ENCODE data around the gene LIPC. TPM values are rescaled to one million over a fixed set of nuclear protein-coding genes. Genes with fewer than 3 reads are reported as not detected.

The LIPC gene
- total RNA-seq, 1 experiment from 2014 or later, result not detected

DNA sequence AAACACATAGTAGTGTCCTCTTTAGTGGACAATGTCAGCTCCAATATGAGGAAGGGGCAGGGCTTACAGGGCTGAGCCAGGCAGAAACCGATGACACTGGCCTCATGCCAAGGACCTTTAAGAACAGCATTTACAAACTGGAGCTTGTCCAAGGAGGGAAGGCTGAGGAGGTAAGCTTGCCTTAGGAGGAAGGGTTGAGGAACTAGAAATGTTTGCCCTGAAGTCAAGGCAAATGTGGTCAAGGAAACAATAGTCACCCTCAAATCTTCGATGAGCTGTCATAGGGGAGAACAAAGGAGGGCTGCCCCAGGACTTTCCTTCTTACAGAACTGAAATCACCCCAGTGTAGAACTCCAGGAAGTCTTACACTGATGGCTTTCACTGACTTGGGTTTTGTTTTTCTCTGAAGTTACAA is 136.4 kb downstream of the LIPC start:
- H3K4me1 ChIP-seq (ENCODE audit: control insufficient read depth in 1 of 2, insufficient read depth in 2 of 2, low read length in 2 of 2), result no peaks in the 10 kb centered on the region
- H3K9ac ChIP-seq (ENCODE audit: low read length), result no peak overlapping the region
- ATAC-seq (no peak), DNase-seq (ENCODE audit: low read depth, low spot score) (no peak)
- TF ChIP-seq RAD21 (IDR thresholded peaks at IDR 0.05; ENCODE audit: low read depth), result no peak
- TF ChIP-seq YY1 (IDR thresholded peaks at IDR 0.05; ENCODE audit: extremely low read depth, insufficient replicate concordance, low read depth, low read length), result no peak
- no peak for TF ChIP-seq CEBPB (IDR thresholded peaks at IDR 0.05; ENCODE audit: low read depth)
- TF ChIP-seq, protein P1, sequence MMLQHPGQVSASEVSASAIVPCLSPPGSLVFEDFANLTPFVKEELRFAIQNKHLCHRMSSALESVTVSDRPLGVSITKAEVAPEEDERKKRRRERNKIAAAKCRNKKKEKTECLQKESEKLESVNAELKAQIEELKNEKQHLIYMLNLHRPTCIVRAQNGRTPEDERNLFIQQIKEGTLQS (IDR thresholded peaks at IDR 0.05), result no peak
- TF ChIP-seq SIN3A (IDR thresholded peaks at IDR 0.05; ENCODE audit: low read depth), result no peak
- TF ChIP-seq SRF (IDR thresholded peaks at IDR 0.05; ENCODE audit: low read depth), result no peak
- TF ChIP-seq EZH2 (IDR thresholded peaks at IDR 0.05), result no peak
- no peak for TF ChIP-seq POLR2A (IDR thresholded peaks at IDR 0.05; ENCODE audit: borderline replicate concordance, extremely low read depth, insufficient read depth, insufficient read length)
- TF ChIP-seq TCF7L2 (IDR thresholded peaks at IDR 0.05; ENCODE audit: borderline replicate concordance, extremely low read depth, insufficient read depth, insufficient read length), result no peak
- TF ChIP-seq, protein P2, sequence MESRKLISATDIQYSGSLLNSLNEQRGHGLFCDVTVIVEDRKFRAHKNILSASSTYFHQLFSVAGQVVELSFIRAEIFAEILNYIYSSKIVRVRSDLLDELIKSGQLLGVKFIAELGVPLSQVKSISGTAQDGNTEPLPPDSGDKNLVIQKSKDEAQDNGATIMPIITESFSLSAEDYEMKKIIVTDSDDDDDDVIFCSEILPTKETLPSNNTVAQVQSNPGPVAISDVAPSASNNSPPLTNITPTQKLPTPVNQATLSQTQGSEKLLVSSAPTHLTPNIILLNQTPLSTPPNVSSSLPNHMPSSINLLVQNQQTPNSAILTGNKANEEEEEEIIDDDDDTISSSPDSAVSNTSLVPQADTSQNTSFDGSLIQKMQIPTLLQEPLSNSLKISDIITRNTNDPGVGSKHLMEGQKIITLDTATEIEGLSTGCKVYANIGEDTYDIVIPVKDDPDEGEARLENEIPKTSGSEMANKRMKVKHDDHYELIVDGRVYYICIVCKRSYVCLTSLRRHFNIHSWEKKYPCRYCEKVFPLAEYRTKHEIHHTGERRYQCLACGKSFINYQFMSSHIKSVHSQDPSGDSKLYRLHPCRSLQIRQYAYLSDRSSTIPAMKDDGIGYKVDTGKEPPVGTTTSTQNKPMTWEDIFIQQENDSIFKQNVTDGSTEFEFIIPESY (IDR thresholded peaks at IDR 0.05; ENCODE audit: extremely low read depth, insufficient replicate concordance, low read length), result no peak
- no peak for TF ChIP-seq CBX3 (IDR thresholded peaks at IDR 0.05; ENCODE audit: low read depth)
- TF ChIP-seq, protein P3, sequence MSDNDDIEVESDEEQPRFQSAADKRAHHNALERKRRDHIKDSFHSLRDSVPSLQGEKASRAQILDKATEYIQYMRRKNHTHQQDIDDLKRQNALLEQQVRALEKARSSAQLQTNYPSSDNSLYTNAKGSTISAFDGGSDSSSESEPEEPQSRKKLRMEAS (IDR thresholded peaks at IDR 0.05), result no peak
- TF ChIP-seq JUND (IDR thresholded peaks at IDR 0.05), result no peak
- TF ChIP-seq, protein P4, sequence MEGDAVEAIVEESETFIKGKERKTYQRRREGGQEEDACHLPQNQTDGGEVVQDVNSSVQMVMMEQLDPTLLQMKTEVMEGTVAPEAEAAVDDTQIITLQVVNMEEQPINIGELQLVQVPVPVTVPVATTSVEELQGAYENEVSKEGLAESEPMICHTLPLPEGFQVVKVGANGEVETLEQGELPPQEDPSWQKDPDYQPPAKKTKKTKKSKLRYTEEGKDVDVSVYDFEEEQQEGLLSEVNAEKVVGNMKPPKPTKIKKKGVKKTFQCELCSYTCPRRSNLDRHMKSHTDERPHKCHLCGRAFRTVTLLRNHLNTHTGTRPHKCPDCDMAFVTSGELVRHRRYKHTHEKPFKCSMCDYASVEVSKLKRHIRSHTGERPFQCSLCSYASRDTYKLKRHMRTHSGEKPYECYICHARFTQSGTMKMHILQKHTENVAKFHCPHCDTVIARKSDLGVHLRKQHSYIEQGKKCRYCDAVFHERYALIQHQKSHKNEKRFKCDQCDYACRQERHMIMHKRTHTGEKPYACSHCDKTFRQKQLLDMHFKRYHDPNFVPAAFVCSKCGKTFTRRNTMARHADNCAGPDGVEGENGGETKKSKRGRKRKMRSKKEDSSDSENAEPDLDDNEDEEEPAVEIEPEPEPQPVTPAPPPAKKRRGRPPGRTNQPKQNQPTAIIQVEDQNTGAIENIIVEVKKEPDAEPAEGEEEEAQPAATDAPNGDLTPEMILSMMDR (IDR thresholded peaks at IDR 0.05 in 2 of 3, conservative IDR thresholded peaks at IDR 0.05 in 1 of 3; ENCODE audit: borderline replicate concordance in 1 of 3, insufficient read depth in 1 of 3, low read depth in 2 of 3, low read length in 2 of 3), result no peak
- no peak for TF ChIP-seq ZNF274 (IDR thresholded peaks at IDR 0.05; ENCODE audit: low read depth, low read length)
- no peak for TF ChIP-seq EGR1 (IDR thresholded peaks at IDR 0.05; ENCODE audit: low read depth)
- TF ChIP-seq POLR2AphosphoS5 (IDR thresholded peaks at IDR 0.05; ENCODE audit: low read depth, low read length), result no peak
- TF ChIP-seq EZH2phosphoT487 (IDR thresholded peaks at IDR 0.05; ENCODE audit: borderline replicate concordance), result no peak
- no peak for TF ChIP-seq ZFX (IDR thresholded peaks at IDR 0.05)
- no peak for TF ChIP-seq ELF1 (IDR thresholded peaks at IDR 0.05; ENCODE audit: borderline replicate concordance, low read depth)
- no peaks in the 10 kb centered on the region for H4K20me1 ChIP-seq (ENCODE audit: insufficient read depth)
- intact Hi-C loops (cut with micrococcal nuclease), result no loop called here
- H3K27me3 ChIP-seq (ENCODE audit: insufficient read depth, low read length), result no peaks in the 10 kb centered on the region
- no peak overlapping the region for H2AFZ ChIP-seq (ENCODE audit: low read depth, low read length, poor library complexity, severe bottlenecking)
- ChIA-PET POLR2A (no interaction called here), RAD21 (ENCODE audit: low non-redundant PET in 1 of 2, low total read pairs in 2 of 2, uncharacterized antibody in 2 of 2, unreplicated experiment in 2 of 2) (no interaction called here), CTCF (no interaction called here)
- BruUV-seq (replicated peaks), result no TSS peak
- H3K79me2 ChIP-seq (ENCODE audit: insufficient read depth, low read length), result no peaks in the 10 kb centered on the region
- H3K4me2 ChIP-seq (ENCODE audit: low read length), result no peak overlapping the region
- H3K27ac ChIP-seq (ENCODE audit: low read depth, low read length), result no peak overlapping the region
- no peaks in the 10 kb centered on the region for H3K36me3 ChIP-seq (ENCODE audit: control insufficient read depth in 1 of 2, insufficient read depth in 2 of 2, low read length in 2 of 2)
- H3K9me3 ChIP-seq (ENCODE audit: control insufficient read depth in 1 of 2, insufficient read depth in 1 of 2, low read depth in 1 of 2, low read length in 2 of 2), result no peaks in the 10 kb centered on the region
- H3K4me3 ChIP-seq (replicated peaks in 1 of 2; ENCODE audit: low read depth in 1 of 2, low read length in 2 of 2), result no peak overlapping the region
- H3K9me2 ChIP-seq (ENCODE audit: insufficient read depth), result no peaks in the 10 kb centered on the region
